NCI-H82 treated with DMSO at 0.1 percent for 48 hours (cell line): ENCODE data around the gene GPR179.

Source experiments
- DNase-seq: peaks from one replicate; lab custom pipeline; 2025; ENCODE audit not compliant: unreplicated experiment; lab: John Stamatoyannopoulos, UW

Gene GPR179

GRCh38 chr17:38342886-38343607 is 709 bp downstream of the GPR179 start:
- no peak for DNase-seq

GRCh38 chr17:38341035-38341721 is 2.6 kb downstream of the GPR179 start:
- no peak for DNase-seq

- DNase-seq: no peak
These were observed 3.9 kb downstream of the GPR179 start for GRCh38 chr17:38339891-38340290.

GRCh38 chr17:38338535-38338934 is 5.2 kb downstream of the GPR179 start:
- DNase-seq: no peak

- DNase-seq: no peak
These were observed 5.7 kb downstream of the GPR179 start for GRCh38 chr17:38338053-38338452.

GRCh38 chr17:38336838-38337237 is 6.9 kb downstream of the GPR179 start:
- no peak for DNase-seq

GRCh38 chr17:38334480-38335364 is 9.0 kb downstream of the GPR179 start:
- no peak for DNase-seq

GRCh38 chr17:38333635-38334295 is 10.0 kb downstream of the GPR179 start:
- DNase-seq: no peak

- no peak for DNase-seq
These were observed 11.0 kb downstream of the GPR179 start for GRCh38 chr17:38332735-38333134.

- DNase-seq: no peak
These were observed 12.8 kb downstream of the GPR179 start for GRCh38 chr17:38330941-38331411.

- no peak for DNase-seq
These were observed 13.7 kb downstream of the GPR179 start for GRCh38 chr17:38329808-38330730.

- no peak for DNase-seq
These were observed 14.5 kb downstream of the GPR179 start for GRCh38 chr17:38329284-38329683.

GRCh38 chr17:38328620-38329019 is 15.1 kb downstream of the GPR179 start:
- DNase-seq: no peak

- DNase-seq: no peak
These were observed 15.8 kb downstream of the GPR179 start for GRCh38 chr17:38327936-38328335.

- no peak for DNase-seq
These were observed 16.6 kb downstream of the GPR179 start for GRCh38 chr17:38326996-38327792.

GRCh38 chr17:38325221-38325851 is 18.4 kb downstream of the GPR179 start:
- no peak for DNase-seq

- DNase-seq: no peak
These were observed 19.0 kb downstream of the GPR179 start for GRCh38 chr17:38324772-38325171.

GRCh38 chr17:38324141-38324697 is 19.5 kb downstream of the GPR179 start:
- DNase-seq: no peak
